HG03139 (cell line): ENCODE results near the gene LRRK1.
A peak's percentile ranks its signal among the peaks of the same experiment; 100 is the strongest.

ENCODE experiments used
- ATAC-seq: cut with Tn5 transposase; IDR thresholded peaks from one replicate; pipeline ENCODE4 v1.9.1; 2021; ENCODE audit not compliant: unreplicated experiment

Gene LRRK1

GRCh38 chr15:101001796-101002195, 82.6 kb downstream of the LRRK1 start:
- ATAC-seq = no peak

GRCh38 chr15:101003081-101003480, 83.9 kb downstream of the LRRK1 start:
- no peak for ATAC-seq

GRCh38 chr15:101003706-101004105, 84.5 kb downstream of the LRRK1 start:
- no peak for ATAC-seq

GRCh38 chr15:101004500-101004899, 85.3 kb downstream of the LRRK1 start:
- no peak for ATAC-seq

- ATAC-seq = no peak
Observed at GRCh38 chr15:101004986-101005747, 86.0 kb downstream of the LRRK1 start.

GRCh38 chr15:101006931-101007691, 88.0 kb downstream of the LRRK1 start:
- ATAC-seq = peak; percentile 39

GRCh38 chr15:101008158-101009139, 89.3 kb downstream of the LRRK1 start:
- ATAC-seq = peak; percentile 82

- ATAC-seq = no peak
Observed at GRCh38 chr15:101009176-101009575, 90.0 kb downstream of the LRRK1 start.

- ATAC-seq = no peak
Observed at GRCh38 chr15:101010781-101011180, 91.6 kb downstream of the LRRK1 start.

GRCh38 chr15:101012326-101013200, 93.4 kb downstream of the LRRK1 start:
- no peak for ATAC-seq

GRCh38 chr15:101013201-101013550, 94.0 kb downstream of the LRRK1 start:
- ATAC-seq = no peak

GRCh38 chr15:101013769-101014675, 94.9 kb downstream of the LRRK1 start:
- ATAC-seq = no peak

- ATAC-seq = no peak
Observed at GRCh38 chr15:101014921-101015841, 96.0 kb downstream of the LRRK1 start.

GRCh38 chr15:101016581-101016980, 97.4 kb downstream of the LRRK1 start:
- no peak for ATAC-seq

- ATAC-seq = no peak
Observed at GRCh38 chr15:101017093-101017754, 98.1 kb downstream of the LRRK1 start.

GRCh38 chr15:101018016-101018415, 98.9 kb downstream of the LRRK1 start:
- ATAC-seq = no peak

- ATAC-seq = no peak
Observed at GRCh38 chr15:101018450-101018849, 99.3 kb downstream of the LRRK1 start.
